Measurements from ENCODE around the gene HMCN1.
"Not testable (repeated sequence)": the region's sequence is repeated elsewhere in the genome, so short reads cannot be mapped to it uniquely, and the experiment has no call there.

Gene HMCN1

GRCh38 chr1:185741551-185741950 lies 7.4 kb downstream of the HMCN1 start:
- no peak for DNase-seq (ENCODE audit: low read depth in 2 of 2)

- no peak for DNase-seq (ENCODE audit: low read depth in 2 of 2)
Observed at GRCh38 chr1:185742403-185742802, 8.2 kb downstream of the HMCN1 start.

- DNase-seq (ENCODE audit: low read depth in 2 of 2), result no peak
Observed at GRCh38 chr1:185745165-185745564, 11.0 kb downstream of the HMCN1 start.

GRCh38 chr1:185759061-185759460 lies 24.9 kb downstream of the HMCN1 start:
- no peak for DNase-seq (ENCODE audit: low read depth in 2 of 2)

- DNase-seq (ENCODE audit: low read depth in 2 of 2), result no peak
Observed at GRCh38 chr1:185761841-185762240, 27.6 kb downstream of the HMCN1 start.

GRCh38 chr1:185767508-185768120 lies 33.4 kb downstream of the HMCN1 start:
- DNase-seq (ENCODE audit: low read depth in 2 of 2), result no peak

GRCh38 chr1:185768371-185768770 lies 34.2 kb downstream of the HMCN1 start:
- no peak for DNase-seq (ENCODE audit: low read depth in 2 of 2)

- no peak for DNase-seq (ENCODE audit: low read depth in 2 of 2)
Observed at GRCh38 chr1:185769136-185769535, 34.9 kb downstream of the HMCN1 start.

- DNase-seq (ENCODE audit: low read depth in 2 of 2), result no peak
Observed at GRCh38 chr1:185774394-185774793, 40.2 kb downstream of the HMCN1 start.

- DNase-seq (ENCODE audit: low read depth in 2 of 2), result no peak
Observed at GRCh38 chr1:185775501-185775900, 41.3 kb downstream of the HMCN1 start.

GRCh38 chr1:185776522-185776921 lies 42.3 kb downstream of the HMCN1 start:
- DNase-seq (ENCODE audit: low read depth in 2 of 2), result no peak

- DNase-seq (ENCODE audit: low read depth in 2 of 2), result not testable (repeated sequence)
Observed at GRCh38 chr1:185783860-185784259, 49.7 kb downstream of the HMCN1 start.

GRCh38 chr1:185785586-185785985 lies 51.4 kb downstream of the HMCN1 start:
- DNase-seq (ENCODE audit: low read depth in 2 of 2), result no peak

GRCh38 chr1:185786524-185786923 lies 52.3 kb downstream of the HMCN1 start:
- no peak for DNase-seq (ENCODE audit: low read depth in 2 of 2)

- no peak for DNase-seq (ENCODE audit: low read depth in 2 of 2)
Observed at GRCh38 chr1:185787238-185787637, 53.0 kb downstream of the HMCN1 start.

- no peak for DNase-seq (ENCODE audit: low read depth in 2 of 2)
Observed at GRCh38 chr1:185788386-185788785, 54.2 kb downstream of the HMCN1 start.

- no peak for DNase-seq (ENCODE audit: low read depth in 2 of 2)
Observed at GRCh38 chr1:185789501-185790193, 55.5 kb downstream of the HMCN1 start.

GRCh38 chr1:185790194-185790735 lies 56.1 kb downstream of the HMCN1 start:
- no peak for DNase-seq (ENCODE audit: low read depth in 2 of 2)

- no peak for DNase-seq (ENCODE audit: low read depth in 2 of 2)
Observed at GRCh38 chr1:185792040-185792439, 57.8 kb downstream of the HMCN1 start.

- DNase-seq (ENCODE audit: low read depth in 2 of 2), result not testable (repeated sequence)
Observed at GRCh38 chr1:185794495-185794894, 60.3 kb downstream of the HMCN1 start.

GRCh38 chr1:185795181-185795580 lies 61.0 kb downstream of the HMCN1 start:
- DNase-seq (ENCODE audit: low read depth in 2 of 2), result no peak

- no peak for DNase-seq (ENCODE audit: low read depth in 2 of 2)
Observed at GRCh38 chr1:185798505-185798904, 64.3 kb downstream of the HMCN1 start.

- no peak for DNase-seq (ENCODE audit: low read depth in 2 of 2)
Observed at GRCh38 chr1:185803241-185803640, 69.0 kb downstream of the HMCN1 start.

Measured in stimulated activated CD8-positive, alpha-beta memory T cell treated with anti-CD3 and anti-CD28 coated beads, Interleukin-7, amount 100 ng/mL, for 4 hours (primary cell).